Neutrophil (primary cell): Measurements from ENCODE around the gene SLC22A7.

Experiments
- H3K27ac ChIP-seq: fragments of 200-600 bp; sonication (generic); 2 replicates; pipeline ENCODE4 v1.5.1; 2016; ENCODE audit warnings: mild to moderate bottlenecking, moderate library complexity
- H3K27me3 ChIP-seq: fragments of 200-600 bp; sonication (generic); 2 replicates; pipeline ENCODE4 v1.6.0; 2016; ENCODE audit warnings: mild to moderate bottlenecking
- H3K36me3 ChIP-seq: fragments of 200-600 bp; sonication (generic); 2 replicates; pipeline ENCODE4 v1.5.1; 2017
- H3K4me1 ChIP-seq, 2 experiments: fragments of 200-600 bp in 1 of 2; sonication (generic) in 1 of 2; 1 replicate in 1 of 2; 2 replicates in 1 of 2; pipeline versions ENCODE4 v1.5.1 to v1.6.1; 2013 to 2016; ENCODE audit warnings: low read depth in 1 of 2, low read length in 1 of 2, mild to moderate bottlenecking in 1 of 2, moderate library complexity in 1 of 2; ENCODE audit not compliant: control insufficient read depth in 1 of 2, insufficient read depth in 1 of 2
- H3K4me3 ChIP-seq, 2 experiments: fragments of 200-600 bp in 1 of 2; sonication (generic) in 1 of 2; 1 replicate in 1 of 2; 2 replicates in 1 of 2; pipeline ENCODE4 v1.5.1; 2013 to 2016; ENCODE audit warnings: low read depth in 1 of 2, low read length in 1 of 2, mild to moderate bottlenecking in 1 of 2, moderate library complexity in 1 of 2
- H3K9me3 ChIP-seq: fragments of 200-600 bp; sonication (generic); 2 replicates; pipeline ENCODE4 v1.5.1; 2016
- CTCF ChIP-seq: fragments of 200-600 bp; sonication (generic); IDR thresholded peaks from 2 replicates; pipeline ENCODE4 v1.5.1; 2016; ENCODE audit warnings: antibody characterized with exemption

Gene SLC22A7

GRCh38 chr6:43292341-43292740 lies 5.7 kb upstream of the SLC22A7 start:
- no peak overlapping the region for H3K4me3 ChIP-seq
- peaks cover 47% of the 10 kb centered on the region for H3K27me3 ChIP-seq
- no peaks in the 10 kb centered on the region for H3K4me1 ChIP-seq
- H3K9me3 ChIP-seq: no peaks in the 10 kb centered on the region
- TF ChIP-seq CTCF: no peak
- no peaks in the 10 kb centered on the region for H3K36me3 ChIP-seq
- H3K27ac ChIP-seq: no peak overlapping the region

- Histone ChIP-seq H3K4me1 (no peaks in the 10 kb centered on the region), H3K36me3 (no peaks in the 10 kb centered on the region), H3K27ac (no peak overlapping the region), H3K9me3 (no peaks in the 10 kb centered on the region), H3K27me3 (peaks cover 47% of the 10 kb centered on the region), H3K4me3 (no peak overlapping the region)
- TF ChIP-seq CTCF: no peak
Measured at GRCh38 chr6:43292763-43293318, 5.2 kb upstream of the SLC22A7 start.

- Histone ChIP-seq H3K27me3 (peaks cover 49% of the 10 kb centered on the region), H3K36me3 (no peaks in the 10 kb centered on the region), H3K4me1 (no peaks in the 10 kb centered on the region), H3K4me3 (no peak overlapping the region), H3K27ac (no peak overlapping the region), H3K9me3 (no peaks in the 10 kb centered on the region)
- no peak for TF ChIP-seq CTCF
Measured at GRCh38 chr6:43293698-43294097, 4.4 kb upstream of the SLC22A7 start.

GRCh38 chr6:43294536-43294935 lies 3.5 kb upstream of the SLC22A7 start:
- no peak for TF ChIP-seq CTCF

GRCh38 chr6:43295456-43295855 lies 2.6 kb upstream of the SLC22A7 start:
- H3K36me3 ChIP-seq: no peaks in the 10 kb centered on the region
- TF ChIP-seq CTCF: no peak

More at GRCh38 chr6:43294536-43294935, 3.5 kb upstream of the SLC22A7 start:
- Histone ChIP-seq H3K4me3 (no peak overlapping the region), H3K27me3 (peaks cover 49% of the 10 kb centered on the region), H3K36me3 (no peaks in the 10 kb centered on the region), H3K27ac (no peak overlapping the region), H3K4me1 (no peaks in the 10 kb centered on the region), H3K9me3 (no peaks in the 10 kb centered on the region)

More at GRCh38 chr6:43295456-43295855, 2.6 kb upstream of the SLC22A7 start:
- H3K27me3 ChIP-seq: peaks cover 51% of the 10 kb centered on the region
- no peak overlapping the region for H3K4me3 ChIP-seq
- no peak overlapping the region for H3K27ac ChIP-seq
- no peaks in the 10 kb centered on the region for H3K4me1 ChIP-seq
- no peaks in the 10 kb centered on the region for H3K9me3 ChIP-seq
